BJ (cell line): Measurements from ENCODE around the gene ACP1. TPM values are rescaled to one million over a fixed set of nuclear protein-coding genes. Genes with fewer than 3 reads are reported as not detected.

Source experiments
- CTCF ChIA-PET: fragments of 350-600 bp; formaldehyde crosslinking; extraction: SDS; loops from one replicate; lab custom pipeline; 2021; ENCODE audit warnings: antibody characterized with exemption, inconsistent platforms; lab: Yijun Ruan, JAX
- POLR2A ChIA-PET: fragments of 300-600 bp; sonication (Branson Sonifier 250); formaldehyde crosslinking; extraction: SDS; loops from one replicate; lab custom pipeline; 2021; ENCODE audit warnings: antibody characterized with exemption; lab: Charles Lee
- DNase-seq: peaks from one replicate; pipeline ENCODE4 v3.0.0-alpha.2; 2011; ENCODE audit warnings: low read depth
- H3K27me3 ChIP-seq: 2 replicates; pipeline ENCODE4 v1.6.0; 2011; ENCODE audit warnings: low read length; ENCODE audit not compliant: control insufficient read depth, insufficient read depth
- H3K36me3 ChIP-seq: 2 replicates; pipeline ENCODE4 v1.5.1; 2011; ENCODE audit warnings: low read length; ENCODE audit not compliant: control insufficient read depth, insufficient read depth
- H3K4me3 ChIP-seq: 2 replicates; pipeline ENCODE4 v1.5.1; 2011; ENCODE audit warnings: low read depth, mild to moderate bottlenecking, control low read depth, low read length
- CTCF ChIP-seq: IDR thresholded peaks from 2 replicates; pipeline ENCODE4 v1.5.1; 2011; ENCODE audit warnings: low read depth, mild to moderate bottlenecking, control low read depth, inconsistent platforms, low read length, moderate library complexity; ENCODE audit not compliant: insufficient read depth
- polyA plus RNA-seq: library from polyadenylated mRNA; depleted of rRNA; stranded (reverse); fragments of >200 nt; gene quantifications from 2 replicates; pipeline ENCODE4 v1.2.3, GENCODE V29; 2011; rRNA removed

Gene ACP1
- polyA plus RNA-seq, 1 experiment, result 135 TPM

- POLR2A ChIA-PET, result no interaction called here
- CTCF ChIA-PET, result no interaction called here
Measured at GRCh38 chr2:323035-323434, 58.3 kb downstream of the ACP1 start.

More at GRCh38 chr2:323035-323434, 58.3 kb downstream of the ACP1 start:
- Histone ChIP-seq H3K27me3 (no peaks in the 10 kb centered on the region), H3K36me3 (no peaks in the 10 kb centered on the region), H3K4me3 (no peak overlapping the region)
- no peak for DNase-seq
- TF ChIP-seq CTCF, result no peak

Other genes with a start within 250 kb of the ACP1 start
- gene FAM110C, start 218.4 kb upstream of the ACP1 start, polyA plus RNA-seq, result not detected in 2 replicates
- gene SH3YL1, start 915 bp upstream of the ACP1 start, polyA plus RNA-seq, result 19.0 and 25.8 TPM in 2 replicates
- not detected in 2 replicates for gene ALKAL2, start 23.1 kb downstream of the ACP1 start, polyA plus RNA-seq